Measurements from ENCODE around the gene CELA3B.
"Not testable (repeated sequence)": the region's sequence is repeated elsewhere in the genome, so short reads cannot be mapped to it uniquely, and the experiment has no call there.

Gene CELA3B

DNA sequence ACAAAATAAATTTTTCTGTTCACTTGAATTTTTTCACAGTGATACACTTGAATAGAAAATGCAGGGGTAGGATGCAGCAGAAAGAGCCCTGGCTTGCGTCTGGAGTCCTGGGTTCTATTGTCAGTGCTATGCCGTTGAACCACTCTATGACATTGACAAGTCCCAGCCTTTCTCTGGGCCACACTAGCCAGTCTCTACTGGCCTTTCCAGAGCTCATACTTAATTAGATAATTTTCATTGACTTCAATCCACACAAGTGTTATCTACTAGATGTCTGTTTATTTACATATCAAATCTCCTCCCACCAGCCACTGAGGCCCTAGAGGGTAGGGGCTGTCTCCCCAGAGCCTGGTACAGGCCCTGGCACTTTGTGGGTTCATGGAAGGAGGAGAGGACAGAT lies 15.5 kb upstream of the CELA3B start:
- H3K9ac ChIP-seq: no peak overlapping the region
- H3K27me3 ChIP-seq (ENCODE audit: control insufficient read depth, insufficient read depth, low read length): no peaks in the 10 kb centered on the region
- no peak overlapping the region for H2AFZ ChIP-seq
- H3K4me2 ChIP-seq (ENCODE audit: low read length): no peak overlapping the region
- TF ChIP-seq, protein P1, sequence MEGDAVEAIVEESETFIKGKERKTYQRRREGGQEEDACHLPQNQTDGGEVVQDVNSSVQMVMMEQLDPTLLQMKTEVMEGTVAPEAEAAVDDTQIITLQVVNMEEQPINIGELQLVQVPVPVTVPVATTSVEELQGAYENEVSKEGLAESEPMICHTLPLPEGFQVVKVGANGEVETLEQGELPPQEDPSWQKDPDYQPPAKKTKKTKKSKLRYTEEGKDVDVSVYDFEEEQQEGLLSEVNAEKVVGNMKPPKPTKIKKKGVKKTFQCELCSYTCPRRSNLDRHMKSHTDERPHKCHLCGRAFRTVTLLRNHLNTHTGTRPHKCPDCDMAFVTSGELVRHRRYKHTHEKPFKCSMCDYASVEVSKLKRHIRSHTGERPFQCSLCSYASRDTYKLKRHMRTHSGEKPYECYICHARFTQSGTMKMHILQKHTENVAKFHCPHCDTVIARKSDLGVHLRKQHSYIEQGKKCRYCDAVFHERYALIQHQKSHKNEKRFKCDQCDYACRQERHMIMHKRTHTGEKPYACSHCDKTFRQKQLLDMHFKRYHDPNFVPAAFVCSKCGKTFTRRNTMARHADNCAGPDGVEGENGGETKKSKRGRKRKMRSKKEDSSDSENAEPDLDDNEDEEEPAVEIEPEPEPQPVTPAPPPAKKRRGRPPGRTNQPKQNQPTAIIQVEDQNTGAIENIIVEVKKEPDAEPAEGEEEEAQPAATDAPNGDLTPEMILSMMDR (IDR thresholded peaks at IDR 0.05): no peak
- H3K9me3 ChIP-seq (ENCODE audit: control insufficient read depth, low read length): no peaks in the 10 kb centered on the region
- H3K27ac ChIP-seq: no peak overlapping the region
- H3K4me3 ChIP-seq (ENCODE audit: low read depth, low read length): no peak overlapping the region
- H3K36me3 ChIP-seq (ENCODE audit: control insufficient read depth, insufficient read depth, low read length): no peaks in the 10 kb centered on the region
- no peaks in the 10 kb centered on the region for H3K79me2 ChIP-seq
- peaks cover 5% of the 10 kb centered on the region for H3K4me1 ChIP-seq

GRCh38 chr1:21961799-21962198 lies 15.0 kb upstream of the CELA3B start:
- Histone ChIP-seq H3K9ac (no peak overlapping the region), H3K27ac (no peak overlapping the region)

DNA sequence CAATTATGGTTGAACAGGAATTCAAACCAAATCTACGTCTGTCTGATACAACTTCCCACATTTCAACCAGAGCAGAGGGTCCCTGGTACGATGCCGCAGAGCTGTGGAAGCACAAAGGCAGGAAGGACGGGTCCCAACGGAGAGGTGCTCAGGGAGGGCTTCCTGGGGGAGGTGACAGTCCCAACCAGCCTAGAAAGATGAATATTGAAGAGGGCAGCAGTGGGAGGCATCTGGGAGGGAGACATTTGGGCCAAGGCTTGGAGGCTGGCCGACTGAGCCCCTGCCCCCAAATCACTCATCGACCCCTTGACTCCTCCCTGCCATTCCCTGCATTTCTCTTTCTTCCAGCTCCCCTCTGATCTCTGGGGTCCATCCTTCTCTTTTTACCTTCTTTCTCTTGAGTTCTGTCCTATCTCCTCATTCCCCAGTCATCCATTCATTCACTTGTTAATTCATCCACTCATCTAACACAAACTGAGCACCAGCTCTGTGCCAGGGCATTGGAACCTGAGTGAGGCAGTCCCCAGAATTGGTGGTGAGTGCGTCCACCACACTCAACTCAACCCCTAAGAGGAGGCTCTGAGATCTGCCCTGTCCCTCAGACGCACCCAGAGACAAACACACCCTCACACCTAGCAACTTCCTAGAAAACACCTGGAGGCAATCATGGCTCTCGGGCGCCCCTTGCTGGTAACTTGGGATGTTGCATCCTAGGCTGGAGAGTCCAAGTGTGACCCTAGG lies 13.2 kb upstream of the CELA3B start:
- no peak overlapping the region for H3K27ac ChIP-seq
- H3K4me1 ChIP-seq: no peaks in the 10 kb centered on the region
- no peak overlapping the region for H2AFZ ChIP-seq
- TF ChIP-seq, protein P1 (IDR thresholded peaks at IDR 0.05): peak; percentile 77
- H3K9ac ChIP-seq: no peak overlapping the region
- no peaks in the 10 kb centered on the region for H3K27me3 ChIP-seq (ENCODE audit: control insufficient read depth, insufficient read depth, low read length)
- H3K9me3 ChIP-seq (ENCODE audit: control insufficient read depth, low read length): no peaks in the 10 kb centered on the region
- H3K4me3 ChIP-seq (ENCODE audit: low read depth, low read length): no peak overlapping the region
- no peaks in the 10 kb centered on the region for H3K79me2 ChIP-seq
- no peak overlapping the region for H3K4me2 ChIP-seq (ENCODE audit: low read length)
- H3K36me3 ChIP-seq (ENCODE audit: control insufficient read depth, insufficient read depth, low read length): no peaks in the 10 kb centered on the region

More at GRCh38 chr1:21961799-21962198, 15.0 kb upstream of the CELA3B start:
- Histone ChIP-seq H3K9me3 (ENCODE audit: control insufficient read depth, low read length) (no peaks in the 10 kb centered on the region), H3K27me3 (ENCODE audit: control insufficient read depth, insufficient read depth, low read length) (no peaks in the 10 kb centered on the region), H3K79me2 (no peaks in the 10 kb centered on the region), H2AFZ (no peak overlapping the region), H3K4me3 (ENCODE audit: low read depth, low read length) (no peak overlapping the region), H3K36me3 (ENCODE audit: control insufficient read depth, insufficient read depth, low read length) (no peaks in the 10 kb centered on the region), H3K4me2 (ENCODE audit: low read length) (no peak overlapping the region), H3K4me1 (peaks cover 4% of the 10 kb centered on the region)
- TF ChIP-seq, protein P1 (IDR thresholded peaks at IDR 0.05): no peak

GRCh38 chr1:21966247-21967000 lies 10.4 kb upstream of the CELA3B start:
- TF ChIP-seq, protein P1 (IDR thresholded peaks at IDR 0.05): no peak
- Histone ChIP-seq H3K79me2 (no peaks in the 10 kb centered on the region), H3K36me3 (ENCODE audit: control insufficient read depth, insufficient read depth, low read length) (no peaks in the 10 kb centered on the region), H3K27me3 (ENCODE audit: control insufficient read depth, insufficient read depth, low read length) (no peaks in the 10 kb centered on the region), H3K4me1 (no peaks in the 10 kb centered on the region), H3K4me3 (ENCODE audit: low read depth, low read length) (no peak overlapping the region), H2AFZ (no peak overlapping the region), H3K9me3 (ENCODE audit: control insufficient read depth, low read length) (no peaks in the 10 kb centered on the region), H3K9ac (no peak overlapping the region), H3K4me2 (ENCODE audit: low read length) (no peak overlapping the region), H3K27ac (no peak overlapping the region)

- H3K27me3 ChIP-seq (ENCODE audit: control insufficient read depth, insufficient read depth, low read length); H3K79me2 ChIP-seq; H3K9ac ChIP-seq; H3K9me3 ChIP-seq (ENCODE audit: control insufficient read depth, low read length); H3K27ac ChIP-seq; H3K4me2 ChIP-seq (ENCODE audit: low read length); H3K36me3 ChIP-seq (ENCODE audit: control insufficient read depth, insufficient read depth, low read length); H3K4me3 ChIP-seq (ENCODE audit: low read depth, low read length); H3K4me1 ChIP-seq; H2AFZ ChIP-seq: not testable (repeated sequence)
Measured at GRCh38 chr1:21967216-21967615, 9.6 kb upstream of the CELA3B start.

GRCh38 chr1:21969066-21969465 lies 7.8 kb upstream of the CELA3B start:
- H2AFZ ChIP-seq; H3K36me3 ChIP-seq (ENCODE audit: control insufficient read depth, insufficient read depth, low read length); H3K9ac ChIP-seq; H3K27ac ChIP-seq; H3K9me3 ChIP-seq (ENCODE audit: control insufficient read depth, low read length); H3K4me2 ChIP-seq (ENCODE audit: low read length); H3K4me1 ChIP-seq; H3K79me2 ChIP-seq; H3K27me3 ChIP-seq (ENCODE audit: control insufficient read depth, insufficient read depth, low read length); H3K4me3 ChIP-seq (ENCODE audit: low read depth, low read length): not testable (repeated sequence)

DNA sequence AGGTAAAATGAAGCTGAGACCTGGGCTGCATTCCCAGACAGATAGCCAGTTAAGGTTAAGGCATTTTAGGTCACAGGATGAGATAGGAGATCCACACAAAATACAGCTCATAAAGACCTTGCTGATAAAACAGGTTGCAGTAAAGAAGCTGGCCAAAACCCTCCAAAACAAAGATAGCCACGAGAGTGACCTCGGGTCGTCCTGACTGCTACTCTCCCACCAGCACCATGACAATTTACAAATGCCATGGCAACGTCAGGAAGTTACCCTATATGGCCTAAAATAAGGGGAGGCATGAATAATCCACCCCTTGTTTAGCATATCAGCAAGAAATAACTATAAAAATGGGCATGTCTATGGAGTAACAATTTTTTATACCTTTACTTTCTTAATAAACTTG lies 6.3 kb upstream of the CELA3B start:
- H3K4me1 ChIP-seq; H3K4me2 ChIP-seq (ENCODE audit: low read length); H3K9ac ChIP-seq; H3K4me3 ChIP-seq (ENCODE audit: low read depth, low read length); H3K9me3 ChIP-seq (ENCODE audit: control insufficient read depth, low read length); H3K27ac ChIP-seq; H3K79me2 ChIP-seq; H3K36me3 ChIP-seq (ENCODE audit: control insufficient read depth, insufficient read depth, low read length); H3K27me3 ChIP-seq (ENCODE audit: control insufficient read depth, insufficient read depth, low read length); H2AFZ ChIP-seq: not testable (repeated sequence)

All from parathyroid adenoma (tissue), 2 donors.